Fibroblast of skin of scalp (primary cell): ENCODE measurements around the gene TMEM243.

Experiments used
- DNase-seq: peaks from one replicate; pipeline ENCODE4 v3.0.0-alpha.2; 2013

The TMEM243 gene

DNA sequence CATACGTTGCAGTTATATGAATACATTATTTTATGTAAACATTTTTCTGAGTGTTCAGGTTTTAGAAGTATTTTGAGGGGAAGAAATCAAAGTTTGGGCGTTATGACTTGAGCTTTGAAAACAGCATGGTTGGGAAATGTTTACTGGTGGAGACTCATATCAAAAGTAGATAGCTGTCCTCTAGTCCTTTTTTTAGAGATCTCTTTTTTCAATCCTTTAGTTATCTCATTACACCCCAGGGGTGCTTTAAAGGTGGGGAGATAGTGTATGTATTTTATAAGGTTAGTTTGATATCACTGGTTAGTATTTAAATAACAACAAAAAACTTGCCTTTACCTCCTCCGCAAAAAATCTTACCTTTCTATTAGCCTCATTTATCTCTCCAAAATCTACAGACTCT is 65.0 kb downstream of the TMEM243 start:
- DNase-seq = no peak

DNA sequence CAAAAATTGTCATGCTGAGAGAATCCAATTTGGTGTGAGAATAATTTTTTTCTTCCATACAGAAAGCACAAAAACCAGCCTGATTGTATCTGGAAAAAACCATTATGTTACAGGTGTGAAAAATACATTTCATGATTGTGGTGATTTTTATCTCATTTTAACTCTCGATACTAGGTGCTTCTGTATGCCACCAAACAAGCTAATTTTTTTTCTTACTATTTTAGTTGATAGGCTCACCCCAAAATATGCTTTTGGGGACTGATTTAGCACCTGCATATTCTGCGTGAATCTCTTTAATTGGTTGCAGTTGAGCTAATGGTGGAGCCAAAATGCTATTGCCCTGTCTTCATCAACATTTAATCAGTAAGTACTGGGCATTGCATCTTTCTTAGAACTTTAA is 65.4 kb downstream of the TMEM243 start:
- DNase-seq = no peak

DNA sequence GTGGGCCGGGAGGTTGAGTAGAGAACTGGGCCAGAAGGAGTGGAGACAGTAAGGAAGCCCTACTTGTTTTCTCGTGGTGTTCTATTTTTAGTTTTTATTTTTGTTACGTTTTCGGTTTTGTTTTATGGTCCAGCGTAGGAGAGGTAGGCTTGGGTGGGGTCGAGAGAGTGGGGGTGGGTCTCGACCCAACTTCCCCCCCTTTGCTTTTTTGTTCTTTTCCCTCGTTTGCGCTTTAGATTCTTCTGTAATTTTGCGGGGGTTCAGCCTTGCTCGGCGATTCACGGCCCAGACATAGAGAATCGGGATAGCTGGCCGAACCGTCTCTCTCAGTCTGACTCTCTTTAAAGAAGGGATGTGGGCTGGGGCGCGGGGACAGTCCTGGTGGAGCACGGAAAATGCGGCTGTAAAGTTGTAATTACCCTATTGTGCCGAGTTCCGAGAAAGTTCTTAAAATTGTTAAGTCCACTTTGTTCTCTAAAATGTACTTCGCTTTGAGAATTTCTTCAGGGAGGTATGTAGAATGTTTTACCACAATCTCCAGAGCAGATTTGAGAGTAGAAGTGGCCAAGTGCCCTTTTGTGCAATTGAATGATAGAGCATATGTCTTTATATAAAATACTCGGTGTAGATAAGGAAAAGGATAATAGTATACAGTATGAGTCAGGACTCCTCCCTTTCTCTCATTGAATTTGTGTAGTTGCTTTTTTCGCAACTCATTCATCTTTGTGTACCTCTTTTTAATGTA is 66.5 kb downstream of the TMEM243 start:
- peak; percentile 14 for DNase-seq

DNA sequence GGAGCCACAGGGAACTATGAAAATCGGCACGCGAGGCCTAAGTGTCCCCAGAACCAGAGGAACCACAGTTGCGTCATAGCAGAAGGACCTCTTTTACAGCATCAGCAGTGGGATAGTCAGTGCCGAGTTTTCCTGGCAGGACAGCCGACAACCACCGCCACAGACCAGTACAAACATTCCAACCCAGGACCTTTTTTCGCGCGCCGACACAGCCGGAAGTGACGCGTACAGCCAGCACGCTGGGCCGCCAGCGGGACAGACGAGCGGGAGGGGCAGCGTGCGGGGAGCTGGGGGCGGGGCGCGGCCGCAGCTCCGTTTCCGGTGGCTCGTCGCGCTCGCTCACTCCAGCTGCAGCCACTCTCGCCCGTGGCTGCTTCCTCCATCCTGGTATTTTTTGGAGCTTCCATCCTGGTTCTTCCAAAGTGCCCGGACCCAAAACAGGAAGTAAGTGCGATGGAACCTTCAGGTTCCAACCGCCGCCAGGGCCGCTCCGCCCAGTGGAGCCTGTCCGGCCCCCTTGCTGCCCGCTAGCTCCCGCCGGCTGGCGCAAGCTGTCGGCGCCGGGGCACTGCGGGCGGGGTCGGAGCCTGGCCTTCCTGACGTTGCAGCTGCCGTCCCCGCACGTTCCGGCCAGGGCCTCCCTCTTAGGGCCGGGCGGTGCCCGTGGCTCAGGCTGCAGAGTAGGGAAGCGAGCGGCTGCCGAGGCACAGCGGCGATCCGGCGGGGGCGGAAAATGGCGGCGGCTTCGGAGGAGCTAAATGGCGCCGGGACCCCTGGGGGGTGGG is 67.2 kb downstream of the TMEM243 start, which contains the start of gene DMTF1:
Gene DMTF1 (plus strand): TSS at position 342 of the 785 bp plus-strand sequence. CDS start 12,489 bp downstream, outside the sequence.
- DNase-seq = peak; percentile 98

- no peak for DNase-seq
Observed at GRCh38 chr7:87151729-87152111, 67.8 kb downstream of the TMEM243 start.

DNA sequence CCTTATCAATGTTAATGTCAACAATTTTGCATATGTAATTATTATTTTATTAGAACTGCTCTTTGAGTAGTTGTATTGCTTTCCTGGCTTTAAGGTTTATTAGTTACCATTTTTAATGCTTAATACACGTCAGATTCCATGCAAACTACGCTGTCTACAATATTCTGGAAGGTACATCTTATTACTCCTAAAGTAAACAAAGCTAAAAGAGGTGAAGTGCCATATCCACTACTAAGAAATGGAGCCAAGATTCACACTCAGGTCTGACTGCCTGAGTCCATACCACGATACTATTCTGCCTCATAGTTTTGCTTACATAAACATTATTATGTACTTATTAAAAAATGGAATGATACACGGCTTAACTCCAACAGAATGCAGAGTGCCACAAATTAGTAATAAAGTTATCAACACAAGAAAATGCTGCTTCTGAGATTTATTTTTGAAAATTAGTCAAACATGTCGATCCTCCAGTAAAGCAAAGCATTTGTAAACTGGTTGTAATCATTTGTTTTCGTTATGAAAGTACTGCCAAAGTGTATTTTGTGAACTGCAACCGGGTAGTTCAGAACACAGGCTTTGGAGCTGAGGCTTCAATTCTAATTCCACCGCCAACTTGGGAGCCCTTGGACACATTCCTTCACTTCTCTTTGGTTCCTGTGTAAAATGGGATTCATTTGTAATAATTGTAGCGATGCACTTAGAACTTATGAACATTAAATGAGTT is 68.4 kb downstream of the TMEM243 start:
- no peak for DNase-seq

GRCh38 chr7:87148332-87148955 is 71.1 kb downstream of the TMEM243 start:
- peak; percentile 24 for DNase-seq

DNA sequence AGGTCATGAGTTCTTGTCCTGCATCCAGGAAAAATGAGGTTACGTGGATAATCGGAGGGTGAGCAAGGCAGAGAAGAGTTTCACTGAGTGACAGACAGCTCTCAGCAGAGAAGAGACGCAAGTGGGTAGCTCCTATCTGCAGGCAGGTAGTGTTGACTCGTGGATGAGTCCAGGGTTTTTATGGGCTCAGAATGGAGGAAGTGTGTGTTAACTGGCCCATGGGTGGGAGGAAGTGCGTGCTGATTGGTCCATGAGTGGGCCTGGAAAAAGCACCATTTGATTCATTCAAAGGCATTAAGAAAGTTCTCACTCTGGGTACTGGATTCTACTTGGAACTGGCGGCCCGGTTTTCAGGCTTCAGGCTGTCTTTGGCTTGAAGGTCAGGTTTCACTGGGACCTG is 72.0 kb downstream of the TMEM243 start:
- no peak for DNase-seq

DNA sequence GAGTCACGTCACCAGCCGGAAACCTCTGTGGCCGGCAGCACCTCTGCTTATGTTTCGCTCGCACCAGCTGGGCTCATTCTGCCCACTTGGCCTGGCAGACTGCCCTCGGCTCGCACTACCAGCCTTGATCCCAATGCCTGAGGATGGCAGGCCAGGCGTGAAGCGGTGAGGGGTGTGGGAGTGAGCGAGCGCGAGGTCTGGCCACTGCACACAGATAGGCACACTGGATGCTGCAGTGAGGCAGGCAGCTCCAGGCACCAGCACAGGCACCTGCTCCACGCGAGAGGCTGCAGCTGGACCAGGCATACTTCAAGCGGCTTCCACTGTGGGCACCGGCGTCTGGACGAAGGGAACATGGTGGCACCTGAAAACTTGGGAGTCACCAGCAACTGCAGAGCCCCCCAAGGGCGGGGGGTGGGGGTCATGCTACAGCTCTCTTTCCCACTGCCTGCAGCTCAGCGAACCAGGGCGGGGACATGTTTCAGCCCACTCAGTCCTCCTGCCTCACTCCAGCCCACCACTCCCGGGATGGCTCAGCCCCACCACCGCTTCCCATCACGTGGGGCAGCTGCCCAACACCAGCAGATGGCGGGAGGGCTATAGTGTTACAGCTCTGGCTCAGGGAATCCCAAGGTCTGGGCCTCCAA is 72.7 kb downstream of the TMEM243 start:
- no peak for DNase-seq
